ENCODE results near the gene PRRG2. TPM values are rescaled to one million over a fixed set of nuclear protein-coding genes. Genes with fewer than 3 reads are reported as not detected.

Gene PRRG2
- total and polyA plus RNA-seq, 2 experiments from 2014 or later = 2.0 to 3.8 TPM

DNA sequence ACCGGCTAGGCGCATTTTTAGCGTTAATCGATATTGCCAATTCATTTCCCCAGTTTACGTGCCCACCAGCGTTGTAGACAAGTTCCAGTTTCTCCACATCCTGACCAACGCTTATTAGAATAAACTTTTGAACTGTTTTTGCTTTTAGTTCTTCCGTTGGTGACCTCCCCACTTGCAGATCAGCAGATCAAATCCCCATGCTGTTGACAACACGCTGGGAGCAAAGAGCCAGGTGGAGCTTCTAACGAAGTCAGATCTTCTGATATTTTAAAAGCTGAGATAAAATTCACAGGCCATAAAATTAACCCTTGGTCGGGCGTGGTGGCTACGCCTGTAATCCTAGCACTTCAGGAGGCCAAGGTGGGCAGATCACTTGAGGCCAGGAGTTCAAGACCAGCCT is 32.1 kb upstream of the PRRG2 start:
- H3K4me1 Mint-ChIP-seq = peaks cover 4% of the 10 kb centered on the region
- peaks cover 2% of the 10 kb centered on the region for H3F3A ChIP-seq (replicated peaks; ENCODE audit: low read depth)
- H3K36me3 ChIP-seq (ENCODE audit: insufficient read depth) = no peaks in the 10 kb centered on the region
- no peak overlapping the region for H3K4me3 Mint-ChIP-seq
- DNase-seq (ENCODE audit: low spot score) (no peak), ATAC-seq (no peak)
- H3K4me2 ChIP-seq = no peak overlapping the region
- no peak overlapping the region for H2AFZ ChIP-seq
- no peaks in the 10 kb centered on the region for H3K79me2 ChIP-seq (replicated peaks; ENCODE audit: insufficient read depth)
- no peaks in the 10 kb centered on the region; the same call in 2 of the 3 replicates for H3K9me3 Mint-ChIP-seq
- no peak overlapping the region for H3K27ac Mint-ChIP-seq
- no peaks in the 10 kb centered on the region for H3K27me3 ChIP-seq (ENCODE audit: insufficient read depth)
- no peaks in the 10 kb centered on the region for H3K9me2 ChIP-seq (ENCODE audit: insufficient read depth)
- 0 out of 2 replicates have a peak overlapping the region, but pooled peaks have one; percentile 63 for H3K27ac ChIP-seq (ENCODE audit: low read depth)
- no peaks in the 10 kb centered on the region for H3K4me1 ChIP-seq (ENCODE audit: insufficient read depth)
- H3K36me3 Mint-ChIP-seq (ENCODE audit: low read depth) = 0 out of 3 replicates have a peak, but pooled peaks cover 8% of the 10 kb centered on the region
- TF ChIP-seq, protein P1, sequence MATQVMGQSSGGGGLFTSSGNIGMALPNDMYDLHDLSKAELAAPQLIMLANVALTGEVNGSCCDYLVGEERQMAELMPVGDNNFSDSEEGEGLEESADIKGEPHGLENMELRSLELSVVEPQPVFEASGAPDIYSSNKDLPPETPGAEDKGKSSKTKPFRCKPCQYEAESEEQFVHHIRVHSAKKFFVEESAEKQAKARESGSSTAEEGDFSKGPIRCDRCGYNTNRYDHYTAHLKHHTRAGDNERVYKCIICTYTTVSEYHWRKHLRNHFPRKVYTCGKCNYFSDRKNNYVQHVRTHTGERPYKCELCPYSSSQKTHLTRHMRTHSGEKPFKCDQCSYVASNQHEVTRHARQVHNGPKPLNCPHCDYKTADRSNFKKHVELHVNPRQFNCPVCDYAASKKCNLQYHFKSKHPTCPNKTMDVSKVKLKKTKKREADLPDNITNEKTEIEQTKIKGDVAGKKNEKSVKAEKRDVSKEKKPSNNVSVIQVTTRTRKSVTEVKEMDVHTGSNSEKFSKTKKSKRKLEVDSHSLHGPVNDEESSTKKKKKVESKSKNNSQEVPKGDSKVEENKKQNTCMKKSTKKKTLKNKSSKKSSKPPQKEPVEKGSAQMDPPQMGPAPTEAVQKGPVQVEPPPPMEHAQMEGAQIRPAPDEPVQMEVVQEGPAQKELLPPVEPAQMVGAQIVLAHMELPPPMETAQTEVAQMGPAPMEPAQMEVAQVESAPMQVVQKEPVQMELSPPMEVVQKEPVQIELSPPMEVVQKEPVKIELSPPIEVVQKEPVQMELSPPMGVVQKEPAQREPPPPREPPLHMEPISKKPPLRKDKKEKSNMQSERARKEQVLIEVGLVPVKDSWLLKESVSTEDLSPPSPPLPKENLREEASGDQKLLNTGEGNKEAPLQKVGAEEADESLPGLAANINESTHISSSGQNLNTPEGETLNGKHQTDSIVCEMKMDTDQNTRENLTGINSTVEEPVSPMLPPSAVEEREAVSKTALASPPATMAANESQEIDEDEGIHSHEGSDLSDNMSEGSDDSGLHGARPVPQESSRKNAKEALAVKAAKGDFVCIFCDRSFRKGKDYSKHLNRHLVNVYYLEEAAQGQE (IDR thresholded peaks at IDR 0.05; ENCODE audit: unreplicated experiment) = no peak
- TF ChIP-seq ZNF331 (CRISPR knock-in tag; IDR thresholded peaks at IDR 0.05; ENCODE audit: low read depth) = no peak
- no peak for TF ChIP-seq CREB1 (CRISPR knock-in tag; IDR thresholded peaks at IDR 0.05; ENCODE audit: low read depth)
- H3K27me3 Mint-ChIP-seq (ENCODE audit: insufficient read depth, low read depth, poor library complexity) = peaks cover 9% of the 10 kb centered on the region
- H3K4me3 ChIP-seq = no peak overlapping the region
- H4K20me1 ChIP-seq (replicated peaks; ENCODE audit: insufficient read depth) = no peaks in the 10 kb centered on the region

DNA sequence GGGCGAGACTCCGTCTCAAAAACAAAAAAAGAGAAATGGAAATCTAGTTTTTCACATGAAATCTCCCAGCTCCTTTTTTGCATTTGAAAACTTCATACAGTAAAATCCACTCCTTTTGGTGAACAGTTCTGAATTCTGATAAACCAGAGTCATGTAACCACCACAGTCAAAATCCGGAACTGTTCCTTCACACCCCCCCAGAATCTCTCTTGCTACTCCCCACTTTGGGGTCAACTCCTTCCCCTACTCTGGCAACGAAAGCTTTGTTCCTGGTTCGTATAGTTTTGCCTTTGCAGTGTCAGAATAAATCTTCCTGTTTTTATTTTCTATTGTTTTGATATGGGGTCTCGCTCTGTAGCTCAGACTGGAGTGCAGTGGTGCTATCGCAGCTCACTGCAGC is 29.6 kb upstream of the PRRG2 start:
- no peak overlapping the region for H3K27ac Mint-ChIP-seq
- H3K9me3 Mint-ChIP-seq = no peaks in the 10 kb centered on the region; the same call in 2 of the 3 replicates
- Histone ChIP-seq H3K9me2 (ENCODE audit: insufficient read depth) (no peaks in the 10 kb centered on the region), H3K36me3 (ENCODE audit: insufficient read depth) (no peaks in the 10 kb centered on the region), H4K20me1 (replicated peaks; ENCODE audit: insufficient read depth) (no peaks in the 10 kb centered on the region), H3K4me1 (ENCODE audit: insufficient read depth) (peaks cover 5% of the 10 kb centered on the region; the same call in 1 of the 2 replicates), H2AFZ (no peak overlapping the region), H3K27ac (ENCODE audit: low read depth) (no peak overlapping the region), H3K79me2 (replicated peaks; ENCODE audit: insufficient read depth) (no peaks in the 10 kb centered on the region), H3K4me2 (no peak overlapping the region), H3K4me3 (no peak overlapping the region), H3F3A (replicated peaks; ENCODE audit: low read depth) (peaks cover 16% of the 10 kb centered on the region; the same call in 1 of the 2 replicates), H3K27me3 (ENCODE audit: insufficient read depth) (no peaks in the 10 kb centered on the region)
- no peak for DNase-seq (ENCODE audit: low spot score)
- peaks cover 18% of the 10 kb centered on the region for H3K27me3 Mint-ChIP-seq (ENCODE audit: insufficient read depth, low read depth, poor library complexity)
- H3K4me3 Mint-ChIP-seq = no peak overlapping the region; the same call in 2 of the 3 replicates
- peaks cover 6% of the 10 kb centered on the region for H3K4me1 Mint-ChIP-seq
- ATAC-seq = no peak
- peaks cover 26% of the 10 kb centered on the region for H3K36me3 Mint-ChIP-seq (ENCODE audit: low read depth)
- TF ChIP-seq, protein P2, sequence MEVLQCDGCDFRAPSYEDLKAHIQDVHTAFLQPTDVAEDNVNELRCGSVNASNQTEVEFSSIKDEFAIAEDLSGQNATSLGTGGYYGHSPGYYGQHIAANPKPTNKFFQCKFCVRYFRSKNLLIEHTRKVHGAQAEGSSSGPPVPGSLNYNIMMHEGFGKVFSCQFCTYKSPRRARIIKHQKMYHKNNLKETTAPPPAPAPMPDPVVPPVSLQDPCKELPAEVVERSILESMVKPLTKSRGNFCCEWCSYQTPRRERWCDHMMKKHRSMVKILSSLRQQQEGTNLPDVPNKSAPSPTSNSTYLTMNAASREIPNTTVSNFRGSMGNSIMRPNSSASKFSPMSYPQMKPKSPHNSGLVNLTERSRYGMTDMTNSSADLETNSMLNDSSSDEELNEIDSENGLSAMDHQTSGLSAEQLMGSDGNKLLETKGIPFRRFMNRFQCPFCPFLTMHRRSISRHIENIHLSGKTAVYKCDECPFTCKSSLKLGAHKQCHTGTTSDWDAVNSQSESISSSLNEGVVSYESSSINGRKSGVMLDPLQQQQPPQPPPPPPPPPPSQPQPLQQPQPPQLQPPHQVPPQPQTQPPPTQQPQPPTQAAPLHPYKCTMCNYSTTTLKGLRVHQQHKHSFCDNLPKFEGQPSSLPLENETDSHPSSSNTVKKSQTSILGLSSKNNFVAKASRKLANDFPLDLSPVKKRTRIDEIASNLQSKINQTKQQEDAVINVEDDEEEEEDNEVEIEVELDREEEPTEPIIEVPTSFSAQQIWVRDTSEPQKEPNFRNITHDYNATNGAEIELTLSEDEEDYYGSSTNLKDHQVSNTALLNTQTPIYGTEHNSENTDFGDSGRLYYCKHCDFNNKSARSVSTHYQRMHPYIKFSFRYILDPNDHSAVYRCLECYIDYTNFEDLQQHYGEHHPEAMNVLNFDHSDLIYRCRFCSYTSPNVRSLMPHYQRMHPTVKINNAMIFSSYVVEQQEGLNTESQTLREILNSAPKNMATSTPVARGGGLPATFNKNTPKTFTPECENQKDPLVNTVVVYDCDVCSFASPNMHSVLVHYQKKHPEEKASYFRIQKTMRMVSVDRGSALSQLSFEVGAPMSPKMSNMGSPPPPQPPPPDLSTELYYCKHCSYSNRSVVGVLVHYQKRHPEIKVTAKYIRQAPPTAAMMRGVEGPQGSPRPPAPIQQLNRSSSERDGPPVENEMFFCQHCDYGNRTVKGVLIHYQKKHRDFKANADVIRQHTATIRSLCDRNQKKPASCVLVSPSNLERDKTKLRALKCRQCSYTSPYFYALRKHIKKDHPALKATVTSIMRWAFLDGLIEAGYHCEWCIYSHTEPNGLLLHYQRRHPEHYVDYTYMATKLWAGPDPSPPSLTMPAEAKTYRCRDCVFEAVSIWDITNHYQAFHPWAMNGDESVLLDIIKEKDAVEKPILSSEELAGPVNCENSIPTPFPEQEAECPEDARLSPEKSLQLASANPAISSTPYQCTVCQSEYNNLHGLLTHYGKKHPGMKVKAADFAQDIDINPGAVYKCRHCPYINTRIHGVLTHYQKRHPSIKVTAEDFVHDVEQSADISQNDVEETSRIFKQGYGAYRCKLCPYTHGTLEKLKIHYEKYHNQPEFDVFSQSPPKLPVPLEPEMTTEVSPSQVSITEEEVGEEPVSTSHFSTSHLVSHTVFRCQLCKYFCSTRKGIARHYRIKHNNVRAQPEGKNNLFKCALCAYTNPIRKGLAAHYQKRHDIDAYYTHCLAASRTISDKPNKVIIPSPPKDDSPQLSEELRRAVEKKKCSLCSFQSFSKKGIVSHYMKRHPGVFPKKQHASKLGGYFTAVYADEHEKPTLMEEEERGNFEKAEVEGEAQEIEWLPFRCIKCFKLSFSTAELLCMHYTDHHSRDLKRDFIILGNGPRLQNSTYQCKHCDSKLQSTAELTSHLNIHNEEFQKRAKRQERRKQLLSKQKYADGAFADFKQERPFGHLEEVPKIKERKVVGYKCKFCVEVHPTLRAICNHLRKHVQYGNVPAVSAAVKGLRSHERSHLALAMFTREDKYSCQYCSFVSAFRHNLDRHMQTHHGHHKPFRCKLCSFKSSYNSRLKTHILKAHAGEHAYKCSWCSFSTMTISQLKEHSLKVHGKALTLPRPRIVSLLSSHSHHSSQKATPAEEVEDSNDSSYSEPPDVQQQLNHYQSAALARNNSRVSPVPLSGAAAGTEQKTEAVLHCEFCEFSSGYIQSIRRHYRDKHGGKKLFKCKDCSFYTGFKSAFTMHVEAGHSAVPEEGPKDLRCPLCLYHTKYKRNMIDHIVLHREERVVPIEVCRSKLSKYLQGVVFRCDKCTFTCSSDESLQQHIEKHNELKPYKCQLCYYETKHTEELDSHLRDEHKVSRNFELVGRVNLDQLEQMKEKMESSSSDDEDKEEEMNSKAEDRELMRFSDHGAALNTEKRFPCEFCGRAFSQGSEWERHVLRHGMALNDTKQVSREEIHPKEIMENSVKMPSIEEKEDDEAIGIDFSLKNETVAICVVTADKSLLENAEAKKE (CRISPR knock-in tag; IDR thresholded peaks at IDR 0.05) = no peak
- TF ChIP-seq STAT1 (IDR thresholded peaks at IDR 0.05; ENCODE audit: unreplicated experiment) (no peak), JUNB (IDR thresholded peaks at IDR 0.05; ENCODE audit: unreplicated experiment) (no peak), CREB1 (CRISPR knock-in tag; IDR thresholded peaks at IDR 0.05; ENCODE audit: low read depth) (no peak)
- TF ChIP-seq, protein P1 (IDR thresholded peaks at IDR 0.05; ENCODE audit: unreplicated experiment) = no peak
